H9 (cell line): ENCODE results near the gene MOB3A. TPM values are rescaled to one million over a fixed set of nuclear protein-coding genes. Genes with fewer than 3 reads are reported as not detected.

Experiments
- DNase-seq: peaks from one replicate; pipeline ENCODE4 v3.0.0-alpha.2; 2017
- H2AFZ ChIP-seq: one replicate; pipeline ENCODE4 v1.6.1; 2013; ENCODE audit warnings: mild to moderate bottlenecking, low read length, control low read depth, moderate library complexity
- H2AK5ac ChIP-seq: 2 replicates; pipeline ENCODE4 v1.6.1; 2013; ENCODE audit warnings: low read length, control low read depth, mixed read lengths; ENCODE audit not compliant: insufficient read length
- H2BK120ac ChIP-seq: one replicate; pipeline ENCODE4 v1.6.1; 2013; ENCODE audit warnings: low read depth, mild to moderate bottlenecking, low read length, control low read depth, inconsistent platforms; ENCODE audit not compliant: poor library complexity, severe bottlenecking
- H2BK12ac ChIP-seq: 2 replicates; pipeline ENCODE4 v1.6.1; 2013; ENCODE audit warnings: low read length, control low read depth, mixed read lengths, low read depth; ENCODE audit not compliant: insufficient read length
- H2BK15ac ChIP-seq: 2 replicates; pipeline ENCODE4 v1.6.1; 2013; ENCODE audit warnings: low read depth, low read length, control low read depth
- H2BK20ac ChIP-seq: one replicate; pipeline ENCODE4 v1.6.1; 2013; ENCODE audit warnings: low read depth, mild to moderate bottlenecking, low read length, control low read depth, inconsistent platforms; ENCODE audit not compliant: poor library complexity, severe bottlenecking
- H2BK5ac ChIP-seq: 2 replicates; pipeline ENCODE4 v1.6.1; 2013; ENCODE audit warnings: low read length, control low read depth, mixed read lengths; ENCODE audit not compliant: insufficient read length
- H3K14ac ChIP-seq: 2 replicates; pipeline ENCODE4 v1.6.1; 2013; ENCODE audit warnings: low read length, control low read depth; ENCODE audit not compliant: insufficient read depth
- H3K18ac ChIP-seq: 2 replicates; pipeline ENCODE4 v1.6.1; 2013; ENCODE audit warnings: low read depth, mild to moderate bottlenecking, mixed read lengths, low read length, control low read depth; ENCODE audit not compliant: insufficient read length
- H3K23ac ChIP-seq: 2 replicates; pipeline ENCODE4 v1.6.1; 2013; ENCODE audit warnings: low read length, control low read depth, mixed read lengths, low read depth; ENCODE audit not compliant: insufficient read length
- H3K23me2 ChIP-seq: 2 replicates; pipeline ENCODE4 v1.6.1; 2013; ENCODE audit warnings: low read depth, mild to moderate bottlenecking, mixed read lengths, low read length, control low read depth; ENCODE audit not compliant: insufficient read length, poor library complexity, severe bottlenecking
- H3K27ac ChIP-seq: 2 replicates; pipeline ENCODE4 v1.5.1; 2013; ENCODE audit warnings: low read length, control low read depth, mixed read lengths, low read depth; ENCODE audit not compliant: insufficient read length
- H3K27me3 ChIP-seq: 2 replicates; pipeline ENCODE4 v1.6.1; 2013; ENCODE audit warnings: low read length, control low read depth, inconsistent platforms; ENCODE audit not compliant: insufficient read depth
- H3K4ac ChIP-seq: 2 replicates; pipeline ENCODE4 v1.6.1; 2013; ENCODE audit warnings: low read depth, mild to moderate bottlenecking, control low read depth, inconsistent platforms, low read length, moderate library complexity
- H3K4me1 ChIP-seq: 2 replicates; pipeline ENCODE4 v1.6.1; 2013; ENCODE audit warnings: low read length, control low read depth, inconsistent platforms; ENCODE audit not compliant: insufficient read depth
- H3K4me2 ChIP-seq: 2 replicates; pipeline ENCODE4 v1.6.1; 2013; ENCODE audit warnings: low read length, control low read depth, mixed read lengths; ENCODE audit not compliant: insufficient read length, insufficient read depth
- H3K56ac ChIP-seq: 2 replicates; pipeline ENCODE4 v1.6.1; 2013; ENCODE audit warnings: low read depth, mild to moderate bottlenecking, mixed read lengths, low read length, control low read depth; ENCODE audit not compliant: insufficient read length
- H3K79me1 ChIP-seq: 2 replicates; pipeline ENCODE4 v1.6.1; 2013; ENCODE audit warnings: low read depth, mild to moderate bottlenecking, moderate library complexity, low read length, control low read depth, inconsistent platforms; ENCODE audit not compliant: insufficient read depth, poor library complexity, severe bottlenecking
- H3K79me2 ChIP-seq: 2 replicates; pipeline ENCODE4 v1.6.1; 2013; ENCODE audit warnings: low read length, control low read depth, inconsistent platforms; ENCODE audit not compliant: insufficient read depth
- H3K9ac ChIP-seq: 2 replicates; pipeline ENCODE4 v1.6.1; 2013; ENCODE audit warnings: low read length, control low read depth, mixed read lengths; ENCODE audit not compliant: insufficient read length; ENCODE audit errors: extremely low read depth
- H3K9me3 ChIP-seq: one replicate; pipeline ENCODE4 v1.6.1; 2013; ENCODE audit warnings: low read depth, low read length, inconsistent platforms; ENCODE audit not compliant: control insufficient read depth
- H3T11ph ChIP-seq: one replicate; pipeline ENCODE4 v1.6.1; 2013; ENCODE audit warnings: mild to moderate bottlenecking, low read length, control low read depth, inconsistent platforms
- H4K20me1 ChIP-seq: one replicate; pipeline ENCODE4 v1.6.1; 2013; ENCODE audit not compliant: control insufficient read depth, insufficient read length, insufficient read depth
- H4K5ac ChIP-seq: 2 replicates; pipeline ENCODE4 v1.6.1; 2013; ENCODE audit warnings: low read depth, mild to moderate bottlenecking, mixed read lengths, low read length, control low read depth; ENCODE audit not compliant: insufficient read length
- H4K8ac ChIP-seq: replicated peaks from 2 replicates; pipeline ENCODE4 v1.6.1; 2013; ENCODE audit warnings: low read length, control low read depth, mixed read lengths, low read depth; ENCODE audit not compliant: insufficient read length
- H4K91ac ChIP-seq: 2 replicates; pipeline ENCODE4 v1.6.1; 2013; ENCODE audit warnings: low read depth, mild to moderate bottlenecking, moderate library complexity, mixed read lengths, low read length, control low read depth; ENCODE audit not compliant: insufficient read length
- H3K27ac Mint-ChIP-seq, 3 experiments: 2 replicates in 2 of 3; 3 replicates in 1 of 3; pipeline ENCODE4 v1.8.0; 2020 to 2021; ENCODE audit warnings: mixed read lengths in 3 of 3, mild to moderate bottlenecking in 1 of 3, moderate library complexity in 1 of 3
- H3K27me3 Mint-ChIP-seq: 2 replicates; pipeline ENCODE4 v1.8.0; 2021; ENCODE audit warnings: low read depth, mild to moderate bottlenecking, moderate library complexity, mixed read lengths
- H3K36me3 Mint-ChIP-seq, 3 experiments: 2 replicates in 2 of 3; 3 replicates in 1 of 3; pipeline ENCODE4 v1.8.0; 2020 to 2021; ENCODE audit warnings: low read depth in 3 of 3, mixed read lengths in 3 of 3; ENCODE audit not compliant: insufficient read depth in 1 of 3
- H3K4me1 Mint-ChIP-seq, 2 experiments: 2 replicates each; pipeline ENCODE4 v1.8.0; 2020; ENCODE audit warnings: mixed read lengths in 2 of 2
- H3K4me3 Mint-ChIP-seq, 2 experiments: 2 replicates in 1 of 2; 3 replicates in 1 of 2; pipeline ENCODE4 v1.8.0; 2020 to 2021; ENCODE audit warnings: mild to moderate bottlenecking in 2 of 2, mixed read lengths in 2 of 2, moderate library complexity in 1 of 2
- H3K9me3 Mint-ChIP-seq, 2 experiments: 2 replicates in 1 of 2; 3 replicates in 1 of 2; pipeline ENCODE4 v1.8.0; 2020; ENCODE audit warnings: mild to moderate bottlenecking in 2 of 2, mixed read lengths in 2 of 2, moderate library complexity in 1 of 2
- WGBS: extraction: QIAGEN DNeasy Blood & Tissue Kit; methylation state at CpG from one replicate; pipeline ENCODE4 v1.1.7; 2013; ENCODE audit warnings: missing lambda C conversion rate, low lambda C conversion rate, mixed read lengths; ENCODE audit not compliant: insufficient read length; ENCODE audit errors: extremely low coverage; 5-methylcytosine and 5-hydroxymethylcytosine counted together
- total RNA-seq: library from RNA; stranded (reverse); gene quantifications from 2 replicates; pipeline ENCODE4 v1.2.1, GENCODE V29; 2021
- TF ChIP-seq, protein P1 (sequence below): fragments of 200-600 bp; sonication (generic); conservative IDR thresholded peaks from 3 replicates; pipeline ENCODE4 v1.8.0; 2021; ENCODE audit warnings: antibody characterized with exemption, mild to moderate bottlenecking

The MOB3A gene
- total RNA-seq, 1 experiment from 2014 or later, result 11.5 TPM

DNA sequence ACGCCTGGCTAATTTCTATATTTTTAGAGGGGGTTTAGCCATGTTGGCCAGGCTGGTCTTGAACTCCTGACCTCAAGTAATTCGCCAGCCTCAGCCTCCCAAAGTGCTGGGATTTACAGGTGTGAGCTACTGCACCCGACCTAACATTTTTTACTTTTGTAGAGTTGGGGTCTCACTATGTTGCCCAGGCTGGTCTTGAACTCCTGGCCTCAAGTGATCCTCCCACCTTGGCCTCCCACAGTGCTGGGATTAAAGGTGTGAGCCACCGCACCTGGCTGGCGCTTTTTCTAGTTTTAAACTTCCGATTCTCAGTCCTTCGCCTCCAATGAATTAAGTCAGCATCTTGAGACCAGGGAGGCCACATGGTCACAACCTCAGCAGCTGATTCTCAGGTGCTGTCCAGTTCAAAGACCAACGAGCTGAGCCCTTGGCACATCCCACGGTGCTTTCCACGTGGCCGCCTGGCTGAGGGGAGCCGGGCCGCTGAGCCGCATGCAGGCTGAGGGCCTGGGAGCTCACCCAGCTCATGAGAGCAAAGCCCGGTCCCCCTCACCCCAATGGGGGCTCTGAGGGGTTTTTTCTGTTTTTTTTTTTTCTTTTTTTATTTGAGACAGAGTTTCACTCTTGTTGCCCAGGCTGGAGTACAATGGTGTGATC, 46.2 kb upstream of the MOB3A start:
- no peak overlapping the region for H2BK5ac ChIP-seq
- peaks cover 7 to 8% of the 10 kb centered on the region in 2 experiments; a peak in 3 of 4 replicates for H3K4me1 Mint-ChIP-seq

More for the DNA sequence above, 46.2 kb upstream of the MOB3A start:
- Mint-ChIP-seq H3K27ac (no peak overlapping the region), H3K9me3 (no peaks in the 10 kb centered on the region), H3K27me3 (no peaks in the 10 kb centered on the region), H3K4me3 (no peak overlapping the region), H3K36me3 (peaks cover 12 to 45% (median 37%) of the 10 kb centered on the region in 3 experiments)
- Histone ChIP-seq H3K4me2 (no peak overlapping the region), H2BK120ac (no peak overlapping the region), H4K91ac (no peak overlapping the region), H3K4me1 (no peaks in the 10 kb centered on the region), H2AFZ (no peak overlapping the region), H4K20me1 (peaks cover 2% of the 10 kb centered on the region), H3T11ph (no peak overlapping the region), H3K56ac (no peak overlapping the region), H2BK15ac (no peak overlapping the region), H3K23ac (no peak overlapping the region), H3K27ac (no peak overlapping the region), H3K9me3 (no peaks in the 10 kb centered on the region), H4K5ac (no peak overlapping the region), H2AK5ac (no peak overlapping the region), H4K8ac (no peak overlapping the region), H3K79me1 (peaks cover 8% of the 10 kb centered on the region), H3K18ac (no peak overlapping the region), H3K4ac (no peak overlapping the region), H3K14ac (no peak overlapping the region), H2BK20ac (no peak overlapping the region), H3K23me2 (no peaks in the 10 kb centered on the region), H3K79me2 (peaks cover 46% of the 10 kb centered on the region; the same call in 1 of the 2 replicates), H3K27me3 (no peaks in the 10 kb centered on the region), H2BK12ac (no peak overlapping the region), H3K9ac (no peak overlapping the region)
- TF ChIP-seq, protein P1, sequence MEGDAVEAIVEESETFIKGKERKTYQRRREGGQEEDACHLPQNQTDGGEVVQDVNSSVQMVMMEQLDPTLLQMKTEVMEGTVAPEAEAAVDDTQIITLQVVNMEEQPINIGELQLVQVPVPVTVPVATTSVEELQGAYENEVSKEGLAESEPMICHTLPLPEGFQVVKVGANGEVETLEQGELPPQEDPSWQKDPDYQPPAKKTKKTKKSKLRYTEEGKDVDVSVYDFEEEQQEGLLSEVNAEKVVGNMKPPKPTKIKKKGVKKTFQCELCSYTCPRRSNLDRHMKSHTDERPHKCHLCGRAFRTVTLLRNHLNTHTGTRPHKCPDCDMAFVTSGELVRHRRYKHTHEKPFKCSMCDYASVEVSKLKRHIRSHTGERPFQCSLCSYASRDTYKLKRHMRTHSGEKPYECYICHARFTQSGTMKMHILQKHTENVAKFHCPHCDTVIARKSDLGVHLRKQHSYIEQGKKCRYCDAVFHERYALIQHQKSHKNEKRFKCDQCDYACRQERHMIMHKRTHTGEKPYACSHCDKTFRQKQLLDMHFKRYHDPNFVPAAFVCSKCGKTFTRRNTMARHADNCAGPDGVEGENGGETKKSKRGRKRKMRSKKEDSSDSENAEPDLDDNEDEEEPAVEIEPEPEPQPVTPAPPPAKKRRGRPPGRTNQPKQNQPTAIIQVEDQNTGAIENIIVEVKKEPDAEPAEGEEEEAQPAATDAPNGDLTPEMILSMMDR, result no peak
- DNase-seq, result no peak
- WGBS, result no CpG with 5 or more reads among the region's 15 CpGs
